ENCODE data around the gene IPMK. TPM values are rescaled to one million over a fixed set of nuclear protein-coding genes. Genes with fewer than 3 reads are reported as not detected.
A peak's percentile ranks its signal among the peaks of the same experiment; 100 is the strongest.

Gene IPMK
- total and polyA plus RNA-seq, 9 of the 15 experiments (the other 6 are each of a cell fraction or from before 2014, with no cell fraction given), result 0.98 to 4.4 (median 2.7) TPM

- TF ChIP-seq RCOR1 (IDR thresholded peaks at IDR 0.05; ENCODE audit: borderline replicate concordance in 1 of 2, low read depth in 2 of 2, low read length in 2 of 2), result peak in 1 of 2 experiments; percentile 49; a peak in 1 of 4 replicates
- TF ChIP-seq RBFOX2 (IDR thresholded peaks at IDR 0.05; ENCODE audit: low read depth, low read length), result no peak
- no peak for TF ChIP-seq CUX1 (CRISPR knock-in tag; IDR thresholded peaks at IDR 0.05)
- no peak for TF ChIP-seq CCAR2 (IDR thresholded peaks at IDR 0.05; ENCODE audit: low read depth, low read length)
- TF ChIP-seq CBX2 (IDR thresholded peaks at IDR 0.05; ENCODE audit: insufficient read depth, low read length, poor library complexity, severe bottlenecking), result no peak
- no peak for TF ChIP-seq ESRRB (CRISPR knock-in tag; IDR thresholded peaks at IDR 0.05; ENCODE audit: borderline replicate concordance)
- TF ChIP-seq ZNF551 (CRISPR knock-in tag; IDR thresholded peaks at IDR 0.05), result no peak
- TF ChIP-seq, protein P1, sequence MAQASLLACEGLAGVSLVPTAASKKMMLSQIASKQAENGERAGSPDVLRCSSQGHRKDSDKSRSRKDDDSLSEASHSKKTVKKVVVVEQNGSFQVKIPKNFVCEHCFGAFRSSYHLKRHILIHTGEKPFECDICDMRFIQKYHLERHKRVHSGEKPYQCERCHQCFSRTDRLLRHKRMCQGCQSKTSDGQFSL (CRISPR knock-in tag; IDR thresholded peaks at IDR 0.05), result peak; percentile 53; the same call in 1 of the 2 replicates
- TF ChIP-seq, protein P1 (tag; IDR thresholded peaks at IDR 0.05), result no peak
- TF ChIP-seq KAT2B (IDR thresholded peaks at IDR 0.05; ENCODE audit: low read depth, low read length), result no peak
- no peak for TF ChIP-seq ZNF354B (CRISPR knock-in tag; IDR thresholded peaks at IDR 0.05)
- TF ChIP-seq RERE (CRISPR knock-in tag; IDR thresholded peaks at IDR 0.05; ENCODE audit: borderline replicate concordance), result no peak; the same call in 1 of the 2 replicates
- no peak for TF ChIP-seq RFX1 (IDR thresholded peaks at IDR 0.05)
- no peak for TF ChIP-seq SMAD4 (CRISPR knock-in tag; conservative IDR thresholded peaks at IDR 0.05)
- TF ChIP-seq TARDBP (IDR thresholded peaks at IDR 0.05), result no peak
Measured at GRCh38 chr10:58266826-58267712, 625 bp downstream of the IPMK start (continued).
